HEK293 (cell line): ENCODE measurements around the gene PLXNA2.

Experiments used
- HOXA7 ChIP-seq: sonication (generic); formaldehyde crosslinking; IDR thresholded peaks from 2 replicates; pipeline ENCODE4 v1.8.1; 2022; ENCODE audit warnings: missing genetic modification reagents, borderline replicate concordance
- KLF10 ChIP-seq: fragments of 450-650 bp; IDR thresholded peaks from 2 replicates; pipeline ENCODE4 v1.5.1; 2018; ENCODE audit warnings: missing biosample characterization, mild to moderate bottlenecking, missing genetic modification characterization
- MZF1 ChIP-seq: fragments of 450-650 bp; formaldehyde crosslinking; IDR thresholded peaks from 2 replicates; pipeline ENCODE4 v1.5.1; 2017; ENCODE audit warnings: missing biosample characterization, missing genetic modification characterization, borderline replicate concordance
- PRDM1 ChIP-seq: fragments of 450-650 bp; formaldehyde crosslinking; IDR thresholded peaks from 2 replicates; pipeline ENCODE4; 2016; ENCODE audit warnings: missing biosample characterization, missing genetic modification characterization
- WT1 ChIP-seq: fragments of 450-650 bp; formaldehyde crosslinking; IDR thresholded peaks from 2 replicates; pipeline ENCODE4 v1.5.1; 2016; ENCODE audit warnings: missing biosample characterization, missing genetic modification characterization
- ZBTB11 ChIP-seq: fragments of 450-650 bp; formaldehyde crosslinking; conservative IDR thresholded peaks from 2 replicates; pipeline ENCODE4 v1.5.1; 2016; ENCODE audit warnings: low read depth, missing biosample characterization, missing genetic modification characterization
- ZBTB7A ChIP-seq: fragments of 450-650 bp; formaldehyde crosslinking; IDR thresholded peaks from 2 replicates; pipeline ENCODE4 v1.5.1; 2016; ENCODE audit warnings: low read depth, missing biosample characterization, missing genetic modification characterization
- ZNF10 ChIP-seq: fragments of 450-650 bp; formaldehyde crosslinking; IDR thresholded peaks from 2 replicates; pipeline ENCODE4 v1.5.1; 2017; ENCODE audit warnings: missing biosample characterization, missing genetic modification characterization
- ZNF112 ChIP-seq: fragments of 450-650 bp; formaldehyde crosslinking; IDR thresholded peaks from 2 replicates; pipeline ENCODE4 v1.5.0; 2017; ENCODE audit warnings: missing biosample characterization, missing genetic modification characterization
- ZNF133 ChIP-seq: fragments of 450-650 bp; formaldehyde crosslinking; IDR thresholded peaks from 2 replicates; pipeline ENCODE4 v1.5.1; 2016; ENCODE audit warnings: missing biosample characterization, missing genetic modification characterization
- ZNF266 ChIP-seq: fragments of 450-650 bp; formaldehyde crosslinking; IDR thresholded peaks from 2 replicates; pipeline ENCODE4 v1.5.1; 2016; ENCODE audit warnings: missing biosample characterization, missing genetic modification characterization, low read depth
- ZNF341 ChIP-seq: fragments of 450-650 bp; formaldehyde crosslinking; IDR thresholded peaks from 2 replicates; pipeline ENCODE4; 2016; ENCODE audit warnings: low read depth, missing biosample characterization, missing genetic modification characterization
- ZNF426 ChIP-seq: fragments of 450-650 bp; formaldehyde crosslinking; IDR thresholded peaks from 2 replicates; pipeline ENCODE4 v1.5.1; 2017; ENCODE audit warnings: missing biosample characterization, missing genetic modification characterization, mild to moderate bottlenecking, inconsistent platforms, moderate library complexity
- ZNF433 ChIP-seq: fragments of 450-650 bp; formaldehyde crosslinking; IDR thresholded peaks from 2 replicates; pipeline ENCODE4 v1.5.1; 2016; ENCODE audit warnings: missing biosample characterization, missing genetic modification characterization, low read depth
- ZNF501 ChIP-seq: fragments of 450-650 bp; formaldehyde crosslinking; IDR thresholded peaks from 2 replicates; pipeline ENCODE4 v1.5.1; 2016; ENCODE audit warnings: missing biosample characterization, missing genetic modification characterization
- ZNF530 ChIP-seq: fragments of 450-650 bp; formaldehyde crosslinking; IDR thresholded peaks from 2 replicates; pipeline ENCODE4 v1.5.1; 2016; ENCODE audit warnings: low read depth, missing biosample characterization, missing genetic modification characterization
- ZNF660 ChIP-seq: fragments of 450-650 bp; IDR thresholded peaks from 2 replicates; pipeline ENCODE4 v1.5.1; 2018; ENCODE audit warnings: missing biosample characterization, mild to moderate bottlenecking, missing genetic modification characterization
- ZNF692 ChIP-seq: fragments of 450-650 bp; formaldehyde crosslinking; IDR thresholded peaks from 2 replicates; pipeline ENCODE4 v1.5.1; 2016; ENCODE audit warnings: missing biosample characterization, missing genetic modification characterization
- TF ChIP-seq, protein P1 (sequence below): fragments of 450-650 bp; formaldehyde crosslinking; IDR thresholded peaks from 2 replicates; pipeline ENCODE4 v1.5.1; 2017; ENCODE audit warnings: missing biosample characterization, missing genetic modification characterization
- TF ChIP-seq, protein P2 (sequence below): fragments of 450-650 bp; formaldehyde crosslinking; IDR thresholded peaks from 2 replicates; pipeline ENCODE4 v1.5.1; 2016; ENCODE audit warnings: missing biosample characterization, missing genetic modification characterization
- TF ChIP-seq, protein P3 (sequence below): fragments of 450-650 bp; IDR thresholded peaks from 2 replicates; pipeline ENCODE4 v1.5.1; 2018; ENCODE audit warnings: missing biosample characterization, mild to moderate bottlenecking, missing genetic modification characterization
- TF ChIP-seq, protein P4 (sequence below): fragments of 450-650 bp; formaldehyde crosslinking; IDR thresholded peaks from 2 replicates; pipeline ENCODE4 v1.5.1; 2017; ENCODE audit warnings: missing biosample characterization, mild to moderate bottlenecking, missing genetic modification characterization, moderate library complexity
- TF ChIP-seq, protein P5 (sequence below): fragments of 450-650 bp; formaldehyde crosslinking; IDR thresholded peaks from 2 replicates; pipeline ENCODE4 v1.5.1; 2016; ENCODE audit warnings: missing biosample characterization, missing genetic modification characterization, low read depth
- TF ChIP-seq, protein P6 (sequence below): fragments of 450-650 bp; formaldehyde crosslinking; IDR thresholded peaks from 2 replicates; pipeline ENCODE4 v1.5.1; 2016; ENCODE audit warnings: missing biosample characterization, missing genetic modification characterization

Gene PLXNA2

DNA sequence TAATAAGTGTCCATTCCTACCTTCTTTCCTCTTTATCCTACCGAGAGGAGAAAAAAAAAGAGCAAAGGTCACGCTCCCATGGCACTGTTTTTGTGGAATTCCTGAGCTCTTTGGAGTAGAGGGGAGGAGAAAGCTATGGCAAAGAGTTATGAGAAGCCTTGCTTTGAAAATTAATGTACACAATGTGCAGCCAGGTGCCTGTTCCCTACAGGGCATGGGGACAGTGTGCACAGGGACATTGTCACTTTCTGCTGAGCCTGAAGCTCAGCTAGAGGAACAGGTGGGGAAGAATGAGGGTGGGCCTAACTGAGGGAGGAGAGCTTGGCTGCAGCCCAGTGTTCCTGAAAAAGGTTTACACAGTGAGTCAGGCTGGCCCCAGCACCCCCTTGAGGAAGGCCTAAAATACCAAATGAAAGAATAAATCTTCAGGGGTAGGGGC lies 66.1 kb downstream of the PLXNA2 start (continued):
- TF ChIP-seq, protein P1, sequence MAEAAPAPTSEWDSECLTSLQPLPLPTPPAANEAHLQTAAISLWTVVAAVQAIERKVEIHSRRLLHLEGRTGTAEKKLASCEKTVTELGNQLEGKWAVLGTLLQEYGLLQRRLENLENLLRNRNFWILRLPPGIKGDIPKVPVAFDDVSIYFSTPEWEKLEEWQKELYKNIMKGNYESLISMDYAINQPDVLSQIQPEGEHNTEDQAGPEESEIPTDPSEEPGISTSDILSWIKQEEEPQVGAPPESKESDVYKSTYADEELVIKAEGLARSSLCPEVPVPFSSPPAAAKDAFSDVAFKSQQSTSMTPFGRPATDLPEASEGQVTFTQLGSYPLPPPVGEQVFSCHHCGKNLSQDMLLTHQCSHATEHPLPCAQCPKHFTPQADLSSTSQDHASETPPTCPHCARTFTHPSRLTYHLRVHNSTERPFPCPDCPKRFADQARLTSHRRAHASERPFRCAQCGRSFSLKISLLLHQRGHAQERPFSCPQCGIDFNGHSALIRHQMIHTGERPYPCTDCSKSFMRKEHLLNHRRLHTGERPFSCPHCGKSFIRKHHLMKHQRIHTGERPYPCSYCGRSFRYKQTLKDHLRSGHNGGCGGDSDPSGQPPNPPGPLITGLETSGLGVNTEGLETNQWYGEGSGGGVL (tag by site-specific recombination) = no peak
- TF ChIP-seq ZNF692 (no peak), ZNF341 (no peak), ZNF433 (tag by site-specific recombination) (no peak), ZNF112 (tag by site-specific recombination) (no peak), MZF1 (tag by site-specific recombination) (no peak), WT1 (tag by site-specific recombination) (peak; percentile 57; the same call in 1 of the 2 replicates), ZNF426 (tag by site-specific recombination) (no peak), ZBTB7A (tag by site-specific recombination) (no peak), ZNF530 (tag by site-specific recombination) (no peak), ZNF660 (tag by site-specific recombination) (no peak), ZNF266 (tag by site-specific recombination) (no peak), HOXA7 (CRISPR knock-in tag) (no peak), PRDM1 (tag by site-specific recombination) (no peak), ZNF501 (tag by site-specific recombination) (no peak), ZBTB11 (no peak), ZNF10 (no peak), KLF10 (no peak), ZNF133 (tag by site-specific recombination) (no peak)
- TF ChIP-seq, protein P2, sequence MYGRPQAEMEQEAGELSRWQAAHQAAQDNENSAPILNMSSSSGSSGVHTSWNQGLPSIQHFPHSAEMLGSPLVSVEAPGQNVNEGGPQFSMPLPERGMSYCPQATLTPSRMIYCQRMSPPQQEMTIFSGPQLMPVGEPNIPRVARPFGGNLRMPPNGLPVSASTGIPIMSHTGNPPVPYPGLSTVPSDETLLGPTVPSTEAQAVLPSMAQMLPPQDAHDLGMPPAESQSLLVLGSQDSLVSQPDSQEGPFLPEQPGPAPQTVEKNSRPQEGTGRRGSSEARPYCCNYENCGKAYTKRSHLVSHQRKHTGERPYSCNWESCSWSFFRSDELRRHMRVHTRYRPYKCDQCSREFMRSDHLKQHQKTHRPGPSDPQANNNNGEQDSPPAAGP (tag by site-specific recombination) = peak; percentile 88
- TF ChIP-seq, protein P3, sequence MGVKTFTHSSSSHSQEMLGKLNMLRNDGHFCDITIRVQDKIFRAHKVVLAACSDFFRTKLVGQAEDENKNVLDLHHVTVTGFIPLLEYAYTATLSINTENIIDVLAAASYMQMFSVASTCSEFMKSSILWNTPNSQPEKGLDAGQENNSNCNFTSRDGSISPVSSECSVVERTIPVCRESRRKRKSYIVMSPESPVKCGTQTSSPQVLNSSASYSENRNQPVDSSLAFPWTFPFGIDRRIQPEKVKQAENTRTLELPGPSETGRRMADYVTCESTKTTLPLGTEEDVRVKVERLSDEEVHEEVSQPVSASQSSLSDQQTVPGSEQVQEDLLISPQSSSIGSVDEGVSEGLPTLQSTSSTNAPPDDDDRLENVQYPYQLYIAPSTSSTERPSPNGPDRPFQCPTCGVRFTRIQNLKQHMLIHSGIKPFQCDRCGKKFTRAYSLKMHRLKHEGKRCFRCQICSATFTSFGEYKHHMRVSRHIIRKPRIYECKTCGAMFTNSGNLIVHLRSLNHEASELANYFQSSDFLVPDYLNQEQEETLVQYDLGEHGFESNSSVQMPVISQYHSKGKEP = no peak
- TF ChIP-seq, protein P4, sequence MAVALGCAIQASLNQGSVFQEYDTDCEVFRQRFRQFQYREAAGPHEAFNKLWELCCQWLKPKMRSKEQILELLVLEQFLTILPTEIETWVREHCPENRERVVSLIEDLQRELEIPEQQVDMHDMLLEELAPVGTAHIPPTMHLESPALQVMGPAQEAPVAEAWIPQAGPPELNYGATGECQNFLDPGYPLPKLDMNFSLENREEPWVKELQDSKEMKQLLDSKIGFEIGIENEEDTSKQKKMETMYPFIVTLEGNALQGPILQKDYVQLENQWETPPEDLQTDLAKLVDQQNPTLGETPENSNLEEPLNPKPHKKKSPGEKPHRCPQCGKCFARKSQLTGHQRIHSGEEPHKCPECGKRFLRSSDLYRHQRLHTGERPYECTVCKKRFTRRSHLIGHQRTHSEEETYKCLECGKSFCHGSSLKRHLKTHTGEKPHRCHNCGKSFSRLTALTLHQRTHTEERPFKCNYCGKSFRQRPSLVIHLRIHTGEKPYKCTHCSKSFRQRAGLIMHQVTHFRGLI (tag by site-specific recombination) = no peak
- TF ChIP-seq, protein P5, sequence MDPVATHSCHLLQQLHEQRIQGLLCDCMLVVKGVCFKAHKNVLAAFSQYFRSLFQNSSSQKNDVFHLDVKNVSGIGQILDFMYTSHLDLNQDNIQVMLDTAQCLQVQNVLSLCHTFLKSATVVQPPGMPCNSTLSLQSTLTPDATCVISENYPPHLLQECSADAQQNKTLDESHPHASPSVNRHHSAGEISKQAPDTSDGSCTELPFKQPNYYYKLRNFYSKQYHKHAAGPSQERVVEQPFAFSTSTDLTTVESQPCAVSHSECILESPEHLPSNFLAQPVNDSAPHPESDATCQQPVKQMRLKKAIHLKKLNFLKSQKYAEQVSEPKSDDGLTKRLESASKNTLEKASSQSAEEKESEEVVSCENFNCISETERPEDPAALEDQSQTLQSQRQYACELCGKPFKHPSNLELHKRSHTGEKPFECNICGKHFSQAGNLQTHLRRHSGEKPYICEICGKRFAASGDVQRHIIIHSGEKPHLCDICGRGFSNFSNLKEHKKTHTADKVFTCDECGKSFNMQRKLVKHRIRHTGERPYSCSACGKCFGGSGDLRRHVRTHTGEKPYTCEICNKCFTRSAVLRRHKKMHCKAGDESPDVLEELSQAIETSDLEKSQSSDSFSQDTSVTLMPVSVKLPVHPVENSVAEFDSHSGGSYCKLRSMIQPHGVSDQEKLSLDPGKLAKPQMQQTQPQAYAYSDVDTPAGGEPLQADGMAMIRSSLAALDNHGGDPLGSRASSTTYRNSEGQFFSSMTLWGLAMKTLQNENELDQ (tag by site-specific recombination) = no peak
- TF ChIP-seq, protein P6, sequence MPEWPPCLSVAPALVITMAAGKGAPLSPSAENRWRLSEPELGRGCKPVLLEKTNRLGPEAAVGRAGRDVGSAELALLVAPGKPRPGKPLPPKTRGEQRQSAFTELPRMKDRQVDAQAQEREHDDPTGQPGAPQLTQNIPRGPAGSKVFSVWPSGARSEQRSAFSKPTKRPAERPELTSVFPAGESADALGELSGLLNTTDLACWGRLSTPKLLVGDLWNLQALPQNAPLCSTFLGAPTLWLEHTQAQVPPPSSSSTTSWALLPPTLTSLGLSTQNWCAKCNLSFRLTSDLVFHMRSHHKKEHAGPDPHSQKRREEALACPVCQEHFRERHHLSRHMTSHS = no peak
